H9 (cell line): ENCODE measurements around the gene STK32C. TPM values are rescaled to one million over a fixed set of nuclear protein-coding genes. Genes with fewer than 3 reads are reported as not detected.

Experiments
- DNase-seq: peaks from one replicate; pipeline ENCODE4 v3.0.0-alpha.2; 2017
- H2AFZ ChIP-seq: one replicate; pipeline ENCODE4 v1.6.1; 2013; ENCODE audit warnings: mild to moderate bottlenecking, low read length, control low read depth, moderate library complexity
- H2AK5ac ChIP-seq: 2 replicates; pipeline ENCODE4 v1.6.1; 2013; ENCODE audit warnings: low read length, control low read depth, mixed read lengths; ENCODE audit not compliant: insufficient read length
- H2BK120ac ChIP-seq: one replicate; pipeline ENCODE4 v1.6.1; 2013; ENCODE audit warnings: low read depth, mild to moderate bottlenecking, low read length, control low read depth, inconsistent platforms; ENCODE audit not compliant: poor library complexity, severe bottlenecking
- H2BK12ac ChIP-seq: 2 replicates; pipeline ENCODE4 v1.6.1; 2013; ENCODE audit warnings: low read length, control low read depth, mixed read lengths, low read depth; ENCODE audit not compliant: insufficient read length
- H2BK15ac ChIP-seq: 2 replicates; pipeline ENCODE4 v1.6.1; 2013; ENCODE audit warnings: low read depth, low read length, control low read depth
- H2BK20ac ChIP-seq: one replicate; pipeline ENCODE4 v1.6.1; 2013; ENCODE audit warnings: low read depth, mild to moderate bottlenecking, low read length, control low read depth, inconsistent platforms; ENCODE audit not compliant: poor library complexity, severe bottlenecking
- H2BK5ac ChIP-seq: 2 replicates; pipeline ENCODE4 v1.6.1; 2013; ENCODE audit warnings: low read length, control low read depth, mixed read lengths; ENCODE audit not compliant: insufficient read length
- H3K14ac ChIP-seq: 2 replicates; pipeline ENCODE4 v1.6.1; 2013; ENCODE audit warnings: low read length, control low read depth; ENCODE audit not compliant: insufficient read depth
- H3K18ac ChIP-seq: 2 replicates; pipeline ENCODE4 v1.6.1; 2013; ENCODE audit warnings: low read depth, mild to moderate bottlenecking, mixed read lengths, low read length, control low read depth; ENCODE audit not compliant: insufficient read length
- H3K23ac ChIP-seq: 2 replicates; pipeline ENCODE4 v1.6.1; 2013; ENCODE audit warnings: low read length, control low read depth, mixed read lengths, low read depth; ENCODE audit not compliant: insufficient read length
- H3K23me2 ChIP-seq: 2 replicates; pipeline ENCODE4 v1.6.1; 2013; ENCODE audit warnings: low read depth, mild to moderate bottlenecking, mixed read lengths, low read length, control low read depth; ENCODE audit not compliant: insufficient read length, poor library complexity, severe bottlenecking
- H3K27ac ChIP-seq: 2 replicates; pipeline ENCODE4 v1.5.1; 2013; ENCODE audit warnings: low read length, control low read depth, mixed read lengths, low read depth; ENCODE audit not compliant: insufficient read length
- H3K27me3 ChIP-seq: 2 replicates; pipeline ENCODE4 v1.6.1; 2013; ENCODE audit warnings: low read length, control low read depth, inconsistent platforms; ENCODE audit not compliant: insufficient read depth
- H3K4ac ChIP-seq: 2 replicates; pipeline ENCODE4 v1.6.1; 2013; ENCODE audit warnings: low read depth, mild to moderate bottlenecking, control low read depth, inconsistent platforms, low read length, moderate library complexity
- H3K4me1 ChIP-seq: 2 replicates; pipeline ENCODE4 v1.6.1; 2013; ENCODE audit warnings: low read length, control low read depth, inconsistent platforms; ENCODE audit not compliant: insufficient read depth
- H3K4me2 ChIP-seq: 2 replicates; pipeline ENCODE4 v1.6.1; 2013; ENCODE audit warnings: low read length, control low read depth, mixed read lengths; ENCODE audit not compliant: insufficient read length, insufficient read depth
- H3K56ac ChIP-seq: 2 replicates; pipeline ENCODE4 v1.6.1; 2013; ENCODE audit warnings: low read depth, mild to moderate bottlenecking, mixed read lengths, low read length, control low read depth; ENCODE audit not compliant: insufficient read length
- H3K79me1 ChIP-seq: 2 replicates; pipeline ENCODE4 v1.6.1; 2013; ENCODE audit warnings: low read depth, mild to moderate bottlenecking, moderate library complexity, low read length, control low read depth, inconsistent platforms; ENCODE audit not compliant: insufficient read depth, poor library complexity, severe bottlenecking
- H3K79me2 ChIP-seq: 2 replicates; pipeline ENCODE4 v1.6.1; 2013; ENCODE audit warnings: low read length, control low read depth, inconsistent platforms; ENCODE audit not compliant: insufficient read depth
- H3K9ac ChIP-seq: 2 replicates; pipeline ENCODE4 v1.6.1; 2013; ENCODE audit warnings: low read length, control low read depth, mixed read lengths; ENCODE audit not compliant: insufficient read length; ENCODE audit errors: extremely low read depth
- H3K9me3 ChIP-seq: one replicate; pipeline ENCODE4 v1.6.1; 2013; ENCODE audit warnings: low read depth, low read length, inconsistent platforms; ENCODE audit not compliant: control insufficient read depth
- H3T11ph ChIP-seq: one replicate; pipeline ENCODE4 v1.6.1; 2013; ENCODE audit warnings: mild to moderate bottlenecking, low read length, control low read depth, inconsistent platforms
- H4K20me1 ChIP-seq: one replicate; pipeline ENCODE4 v1.6.1; 2013; ENCODE audit not compliant: control insufficient read depth, insufficient read length, insufficient read depth
- H4K5ac ChIP-seq: 2 replicates; pipeline ENCODE4 v1.6.1; 2013; ENCODE audit warnings: low read depth, mild to moderate bottlenecking, mixed read lengths, low read length, control low read depth; ENCODE audit not compliant: insufficient read length
- H4K8ac ChIP-seq: replicated peaks from 2 replicates; pipeline ENCODE4 v1.6.1; 2013; ENCODE audit warnings: low read length, control low read depth, mixed read lengths, low read depth; ENCODE audit not compliant: insufficient read length
- H4K91ac ChIP-seq: 2 replicates; pipeline ENCODE4 v1.6.1; 2013; ENCODE audit warnings: low read depth, mild to moderate bottlenecking, moderate library complexity, mixed read lengths, low read length, control low read depth; ENCODE audit not compliant: insufficient read length
- H3K27ac Mint-ChIP-seq, 3 experiments: 2 replicates in 2 of 3; 3 replicates in 1 of 3; pipeline ENCODE4 v1.8.0; 2020 to 2021; ENCODE audit warnings: mixed read lengths in 3 of 3, mild to moderate bottlenecking in 1 of 3, moderate library complexity in 1 of 3
- H3K27me3 Mint-ChIP-seq: 2 replicates; pipeline ENCODE4 v1.8.0; 2021; ENCODE audit warnings: low read depth, mild to moderate bottlenecking, moderate library complexity, mixed read lengths
- H3K36me3 Mint-ChIP-seq, 3 experiments: 2 replicates in 2 of 3; 3 replicates in 1 of 3; pipeline ENCODE4 v1.8.0; 2020 to 2021; ENCODE audit warnings: low read depth in 3 of 3, mixed read lengths in 3 of 3; ENCODE audit not compliant: insufficient read depth in 1 of 3
- H3K4me1 Mint-ChIP-seq, 2 experiments: 2 replicates each; pipeline ENCODE4 v1.8.0; 2020; ENCODE audit warnings: mixed read lengths in 2 of 2
- H3K4me3 Mint-ChIP-seq, 2 experiments: 2 replicates in 1 of 2; 3 replicates in 1 of 2; pipeline ENCODE4 v1.8.0; 2020 to 2021; ENCODE audit warnings: mild to moderate bottlenecking in 2 of 2, mixed read lengths in 2 of 2, moderate library complexity in 1 of 2
- H3K9me3 Mint-ChIP-seq, 2 experiments: 2 replicates in 1 of 2; 3 replicates in 1 of 2; pipeline ENCODE4 v1.8.0; 2020; ENCODE audit warnings: mild to moderate bottlenecking in 2 of 2, mixed read lengths in 2 of 2, moderate library complexity in 1 of 2
- CTCF ChIP-seq: fragments of 200-600 bp; sonication (generic); conservative IDR thresholded peaks from 3 replicates; pipeline ENCODE4 v1.8.0; 2021; ENCODE audit warnings: antibody characterized with exemption, mild to moderate bottlenecking
- WGBS: extraction: QIAGEN DNeasy Blood & Tissue Kit; methylation state at CpG from one replicate; pipeline ENCODE4 v1.1.7; 2013; ENCODE audit warnings: missing lambda C conversion rate, low lambda C conversion rate, mixed read lengths; ENCODE audit not compliant: insufficient read length; ENCODE audit errors: extremely low coverage; 5-methylcytosine and 5-hydroxymethylcytosine counted together
- total RNA-seq: library from RNA; stranded (reverse); gene quantifications from 2 replicates; pipeline ENCODE4 v1.2.1, GENCODE V29; 2021

The STK32C gene
- total RNA-seq, 1 experiment from 2014 or later = 11.3 TPM

GRCh38 chr10:132158823-132159222 lies 148.9 kb downstream of the STK32C start:
- peak overlapping the region in 1 of 3 experiments; percentile 73; a peak in 1 of 7 replicates for H3K27ac Mint-ChIP-seq

More at GRCh38 chr10:132158823-132159222, 148.9 kb downstream of the STK32C start:
- no peaks in the 10 kb centered on the region for H3K9me3 ChIP-seq
- TF ChIP-seq CTCF = no peak
- DNase-seq = no peak
- H3K4me3 Mint-ChIP-seq = no peak overlapping the region
- no peak overlapping the region for H3K14ac ChIP-seq
- H2BK15ac ChIP-seq = no peak overlapping the region
- H3K4me1 Mint-ChIP-seq = peaks cover 9 to 22% of the 10 kb centered on the region in 2 experiments
- H3K27me3 Mint-ChIP-seq = peaks cover 7% of the 10 kb centered on the region
- H3K9ac ChIP-seq = no peak overlapping the region
- H3T11ph ChIP-seq = no peak overlapping the region
- no peak overlapping the region for H2BK5ac ChIP-seq
- H3K27ac ChIP-seq = no peak overlapping the region
- no peak overlapping the region for H3K4ac ChIP-seq
- no peak overlapping the region for H3K56ac ChIP-seq
- H3K9me3 Mint-ChIP-seq = peaks cover 0 to 5% of the 10 kb centered on the region in 2 experiments; a peak in 4 of 5 replicates
- H2BK12ac ChIP-seq = no peak overlapping the region
- no peak overlapping the region for H3K23ac ChIP-seq
- H2BK20ac ChIP-seq = no peak overlapping the region
- no peaks in the 10 kb centered on the region; a peak in 1 of 7 replicates for H3K36me3 Mint-ChIP-seq
- H3K4me2 ChIP-seq = no peak overlapping the region
- no peak overlapping the region for H4K5ac ChIP-seq
- H3K23me2 ChIP-seq = no peaks in the 10 kb centered on the region
- no peak overlapping the region for H2AFZ ChIP-seq
- no peak overlapping the region for H2AK5ac ChIP-seq
- no peak overlapping the region for H4K91ac ChIP-seq
- no peak overlapping the region for H4K8ac ChIP-seq
- no peaks in the 10 kb centered on the region for H3K27me3 ChIP-seq
- no peak overlapping the region for H3K18ac ChIP-seq
- no CpG with 5 or more reads among the region's 7 CpGs for WGBS
- H3K4me1 ChIP-seq = no peaks in the 10 kb centered on the region; the same call in 1 of the 2 replicates
- no peaks in the 10 kb centered on the region for H3K79me1 ChIP-seq
- no peaks in the 10 kb centered on the region for H4K20me1 ChIP-seq
- H3K79me2 ChIP-seq = no peaks in the 10 kb centered on the region
- H2BK120ac ChIP-seq = no peak overlapping the region
